IMR-90 (cell line): Measurements from ENCODE around the gene LDLRAD4. TPM values are rescaled to one million over a fixed set of nuclear protein-coding genes. Genes with fewer than 3 reads are reported as not detected.

ENCODE experiments used
- ATAC-seq: fragments of 200-7000 bp; cut with Tn5 transposase; 2 replicates; pipeline ENCODE4 v1.9.1; 2020; ENCODE audit warnings: low read depth, mild to moderate bottlenecking, moderate library complexity
- BruUV-seq: library from RNA; stranded (reverse); fragments of 400-500 nt; replicated peaks from 2 replicates; lab custom pipeline; 2021; lab: Mats Ljungman, UMichigan
- CTCF ChIA-PET: fragments of 300-600 bp; formaldehyde crosslinking; extraction: SDS; loops from one replicate; lab custom pipeline; 2021; ENCODE audit warnings: antibody characterized with exemption; lab: Yijun Ruan, JAX
- POLR2A ChIA-PET: fragments of 300-600 bp; sonication (Branson Sonifier 250); formaldehyde crosslinking; loops from one replicate; lab custom pipeline; 2022; ENCODE audit warnings: antibody characterized with exemption; ENCODE audit not compliant: unreplicated experiment; lab: Charles Lee
- DNase-seq: peaks from one replicate; pipeline ENCODE4 v3.0.0; 2013
- H2AFZ ChIP-seq: replicated peaks from 2 replicates; pipeline ENCODE3; 2013; ENCODE audit warnings: low read length, mild to moderate bottlenecking; ENCODE audit not compliant: poor library complexity
- H2AK5ac ChIP-seq: 2 replicates; pipeline ENCODE4 v1.6.1; 2013; ENCODE audit warnings: low read depth, low read length, inconsistent platforms
- H2AK9ac ChIP-seq: replicated peaks from 2 replicates; pipeline ENCODE3; 2013; ENCODE audit warnings: mild to moderate bottlenecking, low read depth, low read length, moderate library complexity; ENCODE audit not compliant: poor library complexity
- H2BK120ac ChIP-seq: 2 replicates; pipeline ENCODE4 v1.6.1; 2013; ENCODE audit warnings: low read depth, low read length, inconsistent platforms
- H2BK15ac ChIP-seq: 3 replicates; pipeline ENCODE4 v1.6.1; 2013; ENCODE audit warnings: low read depth, low read length, inconsistent platforms
- H2BK20ac ChIP-seq: 2 replicates; pipeline ENCODE4 v1.6.1; 2013; ENCODE audit warnings: low read depth, mild to moderate bottlenecking, inconsistent platforms, low read length, moderate library complexity
- H2BK5ac ChIP-seq: 2 replicates; pipeline ENCODE4 v1.6.1; 2013; ENCODE audit warnings: mild to moderate bottlenecking, low read depth, low read length, inconsistent platforms; ENCODE audit not compliant: poor library complexity, severe bottlenecking
- H3K14ac ChIP-seq: replicated peaks from 2 replicates; pipeline ENCODE4 v1.6.1; 2013; ENCODE audit warnings: low read depth, low read length, inconsistent platforms
- H3K18ac ChIP-seq: 2 replicates; pipeline ENCODE4 v1.6.1; 2013; ENCODE audit warnings: low read depth, low read length, control low read depth
- H3K23ac ChIP-seq: 2 replicates; pipeline ENCODE4 v1.6.1; 2013; ENCODE audit warnings: low read depth, low read length, inconsistent platforms
- H3K27ac ChIP-seq: 2 replicates; pipeline ENCODE4 v1.5.1; 2013; ENCODE audit warnings: mild to moderate bottlenecking, control low read depth, low read length; ENCODE audit not compliant: insufficient read depth
- H3K27me3 ChIP-seq: 2 replicates; pipeline ENCODE4 v1.6.1; 2013; ENCODE audit warnings: low read length; ENCODE audit not compliant: control insufficient read depth, insufficient read depth
- H3K36me3 ChIP-seq: 2 replicates; pipeline ENCODE4 v1.6.1; 2013; ENCODE audit warnings: low read length, mixed read lengths; ENCODE audit not compliant: control insufficient read depth, insufficient read depth
- H3K4ac ChIP-seq: 2 replicates; pipeline ENCODE4 v1.6.1; 2013; ENCODE audit warnings: low read depth, low read length, inconsistent platforms
- H3K4me1 ChIP-seq: 2 replicates; pipeline ENCODE4 v1.6.1; 2013; ENCODE audit warnings: low read length, mixed read lengths; ENCODE audit not compliant: control insufficient read depth, insufficient read depth
- H3K4me2 ChIP-seq: 2 replicates; pipeline ENCODE4 v1.6.1; 2013; ENCODE audit warnings: low read depth, mild to moderate bottlenecking, control low read depth, low read length, moderate library complexity
- H3K4me3 ChIP-seq: 2 replicates; pipeline ENCODE4 v1.5.1; 2013; ENCODE audit warnings: low read depth, mild to moderate bottlenecking, control low read depth, low read length, moderate library complexity; ENCODE audit not compliant: insufficient read depth
- H3K56ac ChIP-seq: 2 replicates; pipeline ENCODE4 v1.6.1; 2013; ENCODE audit warnings: low read length, inconsistent platforms; ENCODE audit not compliant: insufficient read depth; ENCODE audit errors: extremely low read depth
- H3K79me1 ChIP-seq, 2 experiments: 2 replicates each; pipeline ENCODE4 v1.6.1; 2013; ENCODE audit warnings: low read length in 2 of 2, inconsistent platforms in 1 of 2, low read depth in 1 of 2
- H3K9ac ChIP-seq: 2 replicates; pipeline ENCODE4 v1.6.1; 2013; ENCODE audit warnings: low read depth, low read length, control low read depth
- H3K9me1 ChIP-seq: 2 replicates; pipeline ENCODE4 v1.6.1; 2013; ENCODE audit warnings: low read length, inconsistent platforms; ENCODE audit not compliant: insufficient read depth
- H3K9me3 ChIP-seq: 2 replicates; pipeline ENCODE4 v1.6.1; 2013; ENCODE audit warnings: low read length; ENCODE audit not compliant: control insufficient read depth, insufficient read depth
- H4K20me1 ChIP-seq: 2 replicates; pipeline ENCODE4 v1.6.1; 2013; ENCODE audit warnings: low read length, inconsistent platforms; ENCODE audit not compliant: insufficient read depth
- H4K5ac ChIP-seq: 2 replicates; pipeline ENCODE4 v1.6.1; 2013; ENCODE audit warnings: mild to moderate bottlenecking, low read depth, low read length, control low read depth
- H4K8ac ChIP-seq, 2 experiments: 2 replicates each; pipeline ENCODE4 v1.6.1; 2013; ENCODE audit warnings: low read depth in 2 of 2, low read length in 2 of 2, control low read depth in 1 of 2, inconsistent platforms in 1 of 2
- H4K91ac ChIP-seq: 2 replicates; pipeline ENCODE4 v1.6.1; 2013; ENCODE audit warnings: low read depth, low read length, inconsistent platforms; ENCODE audit not compliant: insufficient read depth
- BHLHE40 ChIP-seq: fragments of 150-350 bp; IDR thresholded peaks from 2 replicates; pipeline ENCODE4 v1.6.1; 2016; ENCODE audit warnings: mild to moderate bottlenecking, low read depth, low read length
- CEBPB ChIP-seq: IDR thresholded peaks from 2 replicates; pipeline ENCODE4 v1.6.1; 2012; ENCODE audit warnings: low read depth, low read length, improper control_type of control experiment
- CHD1 ChIP-seq: IDR thresholded peaks from 2 replicates; pipeline ENCODE4 v1.6.1; 2012; ENCODE audit warnings: low read depth, low read length, improper control_type of control experiment
- CTCF ChIP-seq: conservative IDR thresholded peaks from 2 replicates; pipeline ENCODE4 v1.5.1; 2012; ENCODE audit warnings: mild to moderate bottlenecking, low read depth, low read length, improper control_type of control experiment
- ELK1 ChIP-seq: fragments of 150-350 bp; IDR thresholded peaks from 2 replicates; pipeline ENCODE4 v1.6.1; 2016; ENCODE audit warnings: low read depth, mild to moderate bottlenecking, low read length, moderate library complexity, borderline replicate concordance
- FOS ChIP-seq: fragments of 150-350 bp; IDR thresholded peaks from 2 replicates; pipeline ENCODE4 v1.6.1; 2016; ENCODE audit warnings: low read depth, low read length
- MAFK ChIP-seq: IDR thresholded peaks from 2 replicates; pipeline ENCODE4 v1.6.1; 2012; ENCODE audit warnings: low read depth, low read length, improper control_type of control experiment
- MAZ ChIP-seq: IDR thresholded peaks from 2 replicates; pipeline ENCODE4 v1.6.1; 2012; ENCODE audit warnings: low read depth, mild to moderate bottlenecking, low read length, improper control_type of control experiment, moderate library complexity, borderline replicate concordance
- MXI1 ChIP-seq: IDR thresholded peaks from 2 replicates; pipeline ENCODE4 v1.6.1; 2012; ENCODE audit warnings: low read depth, mild to moderate bottlenecking, low read length, moderate library complexity, borderline replicate concordance
- NFE2L2 ChIP-seq: fragments of 150-350 bp; IDR thresholded peaks from 2 replicates; pipeline ENCODE4 v1.6.1; 2016; ENCODE audit warnings: low read depth, mild to moderate bottlenecking, low read length
- POLR2A ChIP-seq: IDR thresholded peaks from 2 replicates; pipeline ENCODE4 v1.6.1; 2012; ENCODE audit warnings: mild to moderate bottlenecking, low read depth, low read length
- RAD21 ChIP-seq: IDR thresholded peaks from 2 replicates; pipeline ENCODE4 v1.6.1; 2012; ENCODE audit warnings: low read length, improper control_type of control experiment
- RCOR1 ChIP-seq: IDR thresholded peaks from 2 replicates; pipeline ENCODE4 v1.6.1; 2012; ENCODE audit warnings: mild to moderate bottlenecking, low read length, improper control_type of control experiment; ENCODE audit not compliant: insufficient replicate concordance
- RFX5 ChIP-seq: IDR thresholded peaks from 2 replicates; pipeline ENCODE4 v1.8.0; 2012; ENCODE audit warnings: low read depth, mild to moderate bottlenecking, low read length, moderate library complexity
- SMC3 ChIP-seq: fragments of 150-350 bp; IDR thresholded peaks from 2 replicates; pipeline ENCODE4 v1.6.1; 2016; ENCODE audit warnings: low read depth, mild to moderate bottlenecking, antibody characterized with exemption, low read length, moderate library complexity
- USF2 ChIP-seq: fragments of 150-350 bp; IDR thresholded peaks from 2 replicates; pipeline ENCODE4 v1.6.1; 2017; ENCODE audit warnings: mild to moderate bottlenecking, antibody characterized with exemption, low read length, low read depth
- WGBS, 2 experiments: methylation state at CpG; one replicate each; pipeline versions ENCODE4 v1.1.5 to v1.1.7; 2013; ENCODE audit warnings: missing lambda C conversion rate in 2 of 2; ENCODE audit not compliant: insufficient read length in 1 of 2; ENCODE audit errors: extremely low coverage in 2 of 2; 5-methylcytosine and 5-hydroxymethylcytosine counted together
- dilution Hi-C: fragments of 300-500 bp; cut with HindIII; formaldehyde crosslinking; loops from one replicate; pipeline ENCODE4 v1.14.3; 2018; ENCODE audit warnings: low sequenced_read_pairs; ENCODE audit not compliant: unreplicated experiment
- in situ Hi-C: fragments of 300-500 bp; cut with MboI; formaldehyde crosslinking; loops from 3 replicates; pipeline ENCODE4 v1.14.3; 2019; ENCODE audit warnings: low sequenced_read_pairs, inconsistent platforms, mixed read lengths
- intact Hi-C: fragments of 100-400 bp; cut with micrococcal nuclease; formaldehyde crosslinking; loops from 2 replicates; pipeline ENCODE4 v1.10.0; 2022
- polyA plus RNA-seq, 3 experiments: library from polyadenylated mRNA; depleted of rRNA; stranded (reverse); fragments of >200 nt; gene quantifications; 2 replicates each; pipeline ENCODE4 v1.2.3, GENCODE V29; 2012; ENCODE audit warnings: low replicate concordance in 1 of 3
- total RNA-seq: library from RNA; depleted of rRNA; stranded (reverse); fragments of >200 nt; gene quantifications from 2 replicates; pipeline ENCODE4 v1.2.3, GENCODE V29; 2012

Gene LDLRAD4
- total and polyA plus RNA-seq, 2 of the 4 experiments (the other 2 are of a cell fraction), result not detected

- no peaks in the 10 kb centered on the region for H3K79me1 ChIP-seq
- no peak overlapping the region for H2AFZ ChIP-seq
- no peak overlapping the region for H2BK5ac ChIP-seq
- H3K4ac ChIP-seq, result no peak overlapping the region
- in situ Hi-C loops (no loop called here), intact Hi-C loops (no loop called here), dilution Hi-C loops (no loop called here)
- no peak overlapping the region for H2BK120ac ChIP-seq
- ChIA-PET POLR2A (no interaction called here), CTCF (no interaction called here)
- no peak overlapping the region for H3K27ac ChIP-seq
- H2AK5ac ChIP-seq, result no peak overlapping the region
- H3K18ac ChIP-seq, result no peak overlapping the region
- no peaks in the 10 kb centered on the region for H3K9me3 ChIP-seq
- DNase-seq (no peak), ATAC-seq (no peak)
- no peaks in the 10 kb centered on the region for H3K4me1 ChIP-seq
- H3K27me3 ChIP-seq, result no peaks in the 10 kb centered on the region
- no peak overlapping the region for H3K4me3 ChIP-seq
- H4K91ac ChIP-seq, result no peak overlapping the region
- no peak overlapping the region for H3K4me2 ChIP-seq
- no peak overlapping the region for H3K56ac ChIP-seq
- no peak overlapping the region for H3K9ac ChIP-seq
- no CpG with 5 or more reads among the region's 3 CpGs for WGBS, 2 experiments
- no peak overlapping the region for H3K14ac ChIP-seq
- no TSS peak for BruUV-seq
- TF ChIP-seq SMC3 (no peak), RAD21 (no peak), POLR2A (no peak), NFE2L2 (no peak), RFX5 (no peak), USF2 (no peak), MXI1 (no peak), MAFK (no peak), FOS (no peak), MAZ (no peak), CTCF (no peak), CEBPB (no peak), ELK1 (no peak), BHLHE40 (no peak), RCOR1 (no peak), CHD1 (no peak)
- no peak overlapping the region for H2BK15ac ChIP-seq
- H2AK9ac ChIP-seq, result no peak overlapping the region
- H4K20me1 ChIP-seq, result no peaks in the 10 kb centered on the region
- no peak overlapping the region for H2BK20ac ChIP-seq
- no peak overlapping the region for H4K8ac ChIP-seq
- no peak overlapping the region for H3K23ac ChIP-seq
- H3K36me3 ChIP-seq, result no peaks in the 10 kb centered on the region
- no peaks in the 10 kb centered on the region for H3K9me1 ChIP-seq
- no peak overlapping the region for H4K5ac ChIP-seq
Observed at GRCh38 chr18:13587937-13588336, 369.4 kb downstream of the LDLRAD4 start.
